ENCODE results near the gene TICRR.
"Not testable (repeated sequence)": the region's sequence is repeated elsewhere in the genome, so short reads cannot be mapped to it uniquely, and the experiment has no call there.

- TF ChIP-seq POLR2A, EP300, CTCF (IDR thresholded peaks at IDR 0.05): not testable (repeated sequence)
Observed at GRCh38 chr15:89549138-89549537, 26.1 kb upstream of the TICRR start.

All from tibial nerve (tissue), 4 donors.